Measurements from ENCODE around the gene TPST2.
"Not testable (repeated sequence)": the region's sequence is repeated elsewhere in the genome, so short reads cannot be mapped to it uniquely, and the experiment has no call there.

The TPST2 gene

DNA sequence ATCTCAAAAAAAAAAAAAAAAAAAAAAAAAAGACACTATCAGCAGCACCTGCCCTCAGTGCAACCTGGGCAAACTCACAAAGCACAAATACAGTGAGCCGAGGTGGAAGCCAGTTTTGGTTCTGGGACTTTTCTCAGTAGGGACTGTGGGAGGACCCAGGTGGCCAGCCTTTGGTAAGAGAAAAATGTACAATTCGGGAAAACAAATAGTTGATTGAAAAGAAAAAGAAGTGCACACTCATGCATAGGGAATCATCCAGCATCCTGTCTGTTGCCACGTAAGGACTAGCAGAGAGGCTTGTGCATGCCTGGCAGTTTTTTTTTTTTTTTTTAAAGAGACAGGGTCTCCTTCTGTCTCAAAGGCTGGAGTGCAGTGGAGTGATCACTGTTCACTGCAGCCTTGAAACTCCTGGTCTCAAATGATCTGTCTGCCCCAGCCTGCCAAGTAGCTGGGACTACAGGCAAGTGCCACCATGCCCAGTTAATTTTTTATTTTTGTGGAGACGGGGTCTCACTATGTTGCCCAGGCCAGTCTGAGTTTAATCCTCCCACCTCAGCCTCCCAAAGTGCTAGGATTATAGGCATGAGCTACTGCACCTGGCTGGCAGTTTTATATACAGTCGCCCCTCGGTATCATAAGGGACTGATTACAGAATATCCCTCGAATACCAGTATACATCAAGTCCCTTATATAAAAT lies 36.7 kb downstream of the TPST2 start:
- DNase-seq, result no peak

DNA sequence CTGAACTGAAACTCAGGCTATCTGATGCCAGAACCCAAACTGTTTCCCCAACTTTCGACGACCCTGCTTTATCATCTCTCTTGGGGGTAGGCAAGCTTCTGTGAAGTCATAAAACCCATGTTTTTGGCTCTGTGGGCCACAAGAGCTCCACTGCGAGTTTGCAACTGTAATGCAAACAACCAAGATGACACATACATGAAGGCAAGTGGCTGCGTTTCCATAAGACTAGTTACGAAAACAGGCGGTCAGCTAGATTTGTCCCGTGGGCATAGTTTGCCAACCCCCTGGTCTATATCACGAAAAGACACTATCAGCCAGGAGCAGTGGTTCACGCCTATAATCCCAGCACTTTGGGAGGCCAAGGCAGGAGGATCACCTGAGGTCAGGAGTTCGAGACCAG lies 37.5 kb downstream of the TPST2 start:
- no peak for DNase-seq

DNA sequence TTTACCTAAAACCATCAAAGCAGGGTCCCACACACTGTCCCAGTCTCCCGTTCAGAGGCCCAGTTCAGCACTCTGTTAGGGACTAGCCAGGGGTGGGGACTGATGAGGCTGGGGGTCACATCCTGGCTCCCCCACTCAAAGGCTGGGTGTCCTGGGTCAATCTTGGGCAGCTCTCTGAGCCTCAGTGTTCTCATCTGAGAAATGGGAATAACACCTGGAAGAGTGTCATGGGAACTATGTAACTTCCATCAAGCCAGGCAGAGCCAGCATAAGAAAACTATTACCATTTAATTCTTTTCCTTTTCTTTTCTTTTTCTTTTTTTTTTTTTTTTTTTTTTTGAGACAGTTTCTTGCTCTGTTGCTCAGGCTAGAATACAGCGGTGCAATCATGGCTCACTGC lies 38.4 kb downstream of the TPST2 start:
- DNase-seq, result no peak

DNA sequence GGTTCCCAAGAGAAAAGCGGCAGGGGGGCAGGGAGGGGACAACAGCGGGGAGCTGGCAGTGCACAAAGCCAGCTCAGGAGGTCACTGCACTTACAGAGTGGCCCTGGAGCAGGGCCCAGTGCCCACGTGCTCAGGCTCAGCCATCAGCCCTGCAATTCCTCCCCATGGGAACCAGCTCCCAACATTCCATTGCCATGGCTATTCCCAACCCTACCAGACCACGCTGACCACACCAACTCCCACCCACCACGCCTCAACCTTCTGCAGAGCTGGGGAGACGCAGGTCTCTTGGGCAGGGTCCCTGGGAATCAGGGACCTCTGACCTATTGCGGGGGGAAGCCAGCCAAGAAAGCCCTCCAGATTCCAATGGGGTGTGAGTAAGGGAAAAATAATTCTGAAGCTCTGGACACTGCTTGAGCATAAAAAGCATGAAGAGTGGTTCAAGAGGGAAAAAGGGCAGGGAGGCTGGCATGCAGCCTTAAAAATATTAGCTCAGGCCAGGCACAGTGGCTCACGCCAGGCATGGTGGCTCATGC lies 39.4 kb downstream of the TPST2 start:
- no peak for DNase-seq

DNA sequence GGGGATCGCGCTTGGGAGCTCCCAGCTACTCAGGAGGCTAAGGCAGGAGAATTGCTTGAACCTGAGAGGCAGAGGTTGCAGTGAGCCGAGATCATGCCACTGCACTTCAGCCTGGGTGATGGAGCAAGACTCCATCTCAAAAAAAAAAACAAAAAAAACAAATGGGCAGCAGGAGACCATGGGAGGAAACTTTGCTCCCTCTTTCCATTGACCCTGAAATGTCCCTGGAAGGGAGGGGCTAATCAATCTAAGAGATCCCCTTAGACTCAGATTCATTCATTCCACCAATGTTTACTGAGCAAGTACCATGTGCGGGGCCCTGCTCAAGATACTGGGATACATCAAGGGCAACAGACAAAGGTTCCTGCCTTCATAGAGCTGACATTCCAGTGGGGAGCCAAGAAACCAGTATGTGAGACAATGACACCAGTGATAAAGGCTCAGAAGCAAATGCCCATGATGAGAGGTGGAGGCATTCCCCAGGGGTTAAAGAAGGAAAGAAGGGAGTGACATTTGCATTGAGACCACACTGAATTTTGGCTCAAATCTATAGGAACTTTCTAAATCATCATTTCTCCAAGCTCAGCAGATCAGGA lies 39.9 kb downstream of the TPST2 start:
- no peak for DNase-seq

DNA sequence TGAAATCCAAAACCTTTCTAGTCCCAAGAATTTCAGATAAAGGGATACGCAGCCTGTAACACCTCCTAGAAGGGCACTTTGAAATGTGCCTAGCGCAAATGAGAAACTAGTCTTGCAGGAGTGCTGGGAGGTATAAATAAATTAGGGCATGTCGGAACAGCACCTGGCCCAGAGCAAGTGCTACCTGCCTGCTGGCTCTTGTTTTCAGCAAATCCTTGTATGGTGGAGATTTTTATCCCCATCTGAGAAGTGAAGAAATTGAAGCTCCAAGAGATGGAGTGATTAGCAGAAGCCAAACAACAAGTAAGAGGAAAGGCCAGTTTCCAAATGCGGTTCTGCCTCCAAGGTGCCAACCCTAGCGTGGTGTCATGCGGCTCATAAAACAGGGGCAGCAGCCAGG lies 40.9 kb downstream of the TPST2 start:
- DNase-seq, result no peak

DNA sequence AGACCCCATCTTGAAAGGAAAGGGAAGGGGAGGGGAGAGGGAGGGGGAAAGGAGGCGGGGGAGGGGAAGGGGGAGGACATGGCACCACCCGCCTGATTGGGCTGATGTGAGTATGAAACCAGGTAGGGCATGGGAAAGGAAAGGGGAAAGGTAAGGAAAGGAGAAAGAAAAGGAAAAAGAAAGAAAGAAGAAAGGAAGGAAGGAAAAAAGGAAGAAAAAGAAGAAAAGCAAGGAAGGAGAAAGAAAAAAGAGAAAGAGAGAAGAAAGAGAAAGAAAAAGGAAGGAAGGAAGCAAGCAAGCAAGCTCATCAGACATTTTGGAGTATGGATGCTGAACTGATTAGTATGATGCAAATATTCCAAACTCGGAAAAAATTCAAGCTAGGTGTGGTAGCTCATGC lies 41.6 kb downstream of the TPST2 start:
- no peak for DNase-seq

DNA sequence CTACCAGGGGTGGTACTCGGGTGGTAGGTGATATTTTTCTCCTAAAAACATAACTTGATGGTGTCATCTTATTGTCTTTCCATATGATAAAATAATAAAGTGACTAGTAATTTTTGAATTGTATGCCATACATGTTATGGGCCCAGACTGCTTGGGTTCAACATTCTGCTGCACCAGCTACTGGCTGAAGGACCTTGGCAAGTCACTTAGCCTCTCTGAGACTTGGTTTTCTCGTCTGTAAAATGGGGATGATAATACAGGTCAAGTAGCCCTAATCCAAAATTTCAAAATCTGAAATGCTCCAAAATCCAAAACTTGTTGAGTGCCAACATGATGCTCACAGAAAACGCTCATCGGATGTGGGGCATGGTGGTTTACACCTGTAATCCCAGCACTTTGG lies 42.1 kb downstream of the TPST2 start:
- DNase-seq, result no peak

DNA sequence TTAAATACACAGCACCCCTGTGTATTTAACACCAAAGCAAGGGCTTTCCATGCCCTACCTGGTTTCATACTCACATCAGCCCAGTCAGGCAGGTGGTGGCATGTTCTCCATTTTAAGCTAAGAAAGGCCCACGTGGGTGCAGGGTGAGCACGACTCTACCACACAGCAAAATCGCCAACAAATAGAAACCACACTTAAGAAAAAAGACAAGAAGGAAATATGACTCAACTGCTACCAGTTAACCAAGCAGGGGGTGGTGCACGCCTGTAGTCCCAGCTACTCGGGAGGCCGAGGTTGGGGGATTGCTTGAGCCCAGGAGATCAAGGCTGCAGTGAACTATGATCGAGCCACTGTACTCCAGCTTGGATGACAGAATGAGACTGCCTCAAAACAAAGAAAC lies 42.5 kb downstream of the TPST2 start:
- DNase-seq, result no peak

DNA sequence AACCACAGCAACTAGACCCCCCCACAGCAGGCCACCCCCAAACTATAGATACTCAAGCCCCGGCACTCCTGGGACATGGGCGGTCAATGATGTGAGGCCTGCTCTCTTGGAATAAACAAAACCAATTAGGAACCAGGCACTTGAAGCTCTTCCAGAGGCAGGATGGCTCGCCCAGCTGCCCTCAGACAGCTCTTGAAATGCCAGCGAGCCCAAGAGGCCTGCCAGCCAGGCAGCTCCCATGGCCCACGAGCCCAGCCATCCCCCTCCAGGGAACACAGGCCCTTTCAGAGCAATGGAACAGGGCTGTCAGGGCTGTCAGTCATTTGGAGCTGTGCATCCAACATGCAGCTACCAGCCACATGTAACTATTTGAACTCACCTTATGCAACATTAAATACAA lies 43.6 kb downstream of the TPST2 start:
- no peak for DNase-seq

DNA sequence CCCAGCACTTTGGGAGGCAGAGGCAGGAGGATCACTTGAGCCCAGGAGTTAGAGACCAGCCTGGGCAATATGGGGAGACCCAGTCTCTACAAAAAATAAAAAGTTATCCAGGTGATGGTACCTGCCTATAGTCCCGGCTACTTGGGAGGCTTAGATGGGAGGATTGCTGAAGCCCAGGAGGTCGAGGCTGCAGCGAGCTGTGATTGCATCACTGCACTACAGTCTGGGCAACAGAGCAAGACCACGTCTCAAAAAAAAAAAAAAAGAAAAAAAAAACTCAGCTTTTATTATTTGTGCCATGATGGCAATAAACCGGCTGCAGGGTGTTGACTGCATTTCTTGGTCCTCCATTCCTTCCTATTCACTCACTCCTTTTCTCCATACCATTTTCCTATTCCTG lies 44.1 kb downstream of the TPST2 start:
- no peak for DNase-seq

DNA sequence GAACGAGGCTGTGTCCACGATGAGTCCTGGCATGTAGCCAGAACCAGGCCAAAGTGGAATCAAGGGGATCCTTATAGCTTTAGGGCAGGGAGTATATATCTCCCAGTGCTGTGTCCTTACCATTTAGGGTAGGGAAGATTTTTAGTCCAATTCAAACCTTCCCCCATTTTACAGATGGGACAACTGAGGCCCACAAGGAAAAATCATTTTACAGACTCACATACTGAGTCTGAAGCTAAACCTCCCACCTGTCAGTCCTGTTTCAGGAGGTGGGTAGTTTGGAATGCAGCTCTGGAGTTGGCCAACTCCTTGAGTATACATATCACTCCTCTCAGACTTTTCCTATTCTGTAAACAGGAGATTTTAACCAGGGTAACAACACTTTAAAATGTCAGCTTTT lies 44.5 kb downstream of the TPST2 start:
- DNase-seq, result no peak

DNA sequence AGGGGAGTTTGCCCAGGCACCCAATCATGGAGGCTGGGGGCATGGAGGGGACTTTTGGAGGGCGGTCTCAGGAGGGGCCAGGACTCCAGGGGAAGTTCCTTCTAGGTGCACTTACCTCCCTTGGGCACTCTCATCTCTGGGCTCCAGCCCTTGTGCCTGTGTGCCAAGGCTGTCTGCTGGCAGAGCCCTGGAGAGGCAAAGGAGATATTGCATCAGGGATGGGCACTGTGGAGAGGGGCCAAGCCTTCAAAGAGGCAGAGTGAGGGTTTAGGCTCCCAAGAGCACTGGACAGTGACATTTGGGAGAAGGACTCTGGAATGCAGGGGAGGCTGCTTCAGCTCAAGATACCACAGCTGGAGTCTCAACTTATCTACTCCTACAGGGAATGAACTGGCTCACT lies 45.4 kb downstream of the TPST2 start:
- no peak for DNase-seq

DNA sequence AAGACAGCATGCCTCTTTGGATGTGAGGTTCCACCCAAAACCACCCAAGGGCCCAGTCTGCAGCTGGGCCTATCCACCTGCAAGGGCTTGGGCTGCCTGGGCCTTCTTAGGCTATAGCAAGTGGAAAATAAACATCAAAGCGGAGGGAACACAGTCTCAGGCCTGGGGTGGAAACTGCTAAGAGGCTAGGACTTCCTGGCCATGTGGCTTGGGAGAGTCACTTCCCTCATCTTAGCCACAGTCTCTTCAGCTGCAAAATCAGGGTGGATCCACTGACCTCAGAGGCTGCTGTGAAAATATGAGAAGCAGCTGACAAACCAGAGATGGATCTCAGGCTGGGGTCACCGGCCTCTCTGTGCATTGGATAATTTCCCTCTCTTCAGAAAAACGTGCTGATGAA lies 47.1 kb downstream of the TPST2 start:
- no peak for DNase-seq

DNA sequence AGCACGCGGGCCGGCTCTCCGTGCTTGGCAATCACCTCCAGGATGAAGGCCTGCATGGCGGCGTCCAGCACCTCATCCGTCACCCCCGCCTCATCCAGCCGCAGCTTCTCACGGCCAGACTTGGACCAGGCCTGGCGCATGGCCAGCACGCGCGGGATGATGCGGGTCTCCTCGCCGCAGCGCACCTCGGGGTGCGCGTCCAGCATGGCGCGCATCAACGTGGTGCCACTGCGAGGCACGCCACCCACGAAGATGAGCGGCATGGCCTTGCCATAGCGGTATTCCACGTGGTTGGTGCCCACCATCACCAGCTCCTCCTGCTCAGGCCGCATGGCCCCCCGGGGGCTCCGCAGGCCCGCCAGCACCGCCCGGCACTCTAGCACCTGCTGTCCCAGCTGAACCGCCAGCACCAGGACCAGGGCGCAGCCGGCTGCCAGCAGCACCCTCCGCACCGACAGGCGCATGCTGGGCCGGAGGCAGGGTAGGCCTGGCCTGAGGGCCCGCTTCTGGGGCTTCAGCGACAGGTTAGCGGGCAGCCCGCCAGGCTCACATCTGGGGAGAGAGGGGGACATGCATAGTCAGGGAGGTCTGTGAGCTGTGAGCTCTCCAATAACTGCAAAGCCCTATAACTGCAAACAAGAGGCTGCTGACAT lies 48.6 kb downstream of the TPST2 start:
- DNase-seq, result no peak

DNA sequence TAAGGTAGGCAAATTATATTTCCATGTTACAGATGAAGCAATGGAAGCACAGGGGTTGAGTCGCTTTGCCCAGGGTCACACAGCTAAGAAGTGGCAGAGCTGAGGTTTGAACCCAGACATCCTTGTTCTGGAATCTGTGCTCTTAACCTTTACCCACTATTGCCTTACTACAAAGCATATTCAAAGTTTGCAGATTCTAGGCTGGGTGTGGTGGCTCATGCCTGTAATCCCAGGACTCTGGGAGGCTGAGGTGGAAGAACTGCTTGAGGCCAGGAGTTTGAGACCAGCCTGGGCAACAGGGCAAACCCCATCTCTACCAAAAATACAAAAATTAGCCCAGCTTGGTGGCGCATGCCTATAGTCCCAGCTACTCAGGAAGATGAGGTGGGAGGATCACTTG lies 49.8 kb downstream of the TPST2 start:
- DNase-seq, result no peak

DNA sequence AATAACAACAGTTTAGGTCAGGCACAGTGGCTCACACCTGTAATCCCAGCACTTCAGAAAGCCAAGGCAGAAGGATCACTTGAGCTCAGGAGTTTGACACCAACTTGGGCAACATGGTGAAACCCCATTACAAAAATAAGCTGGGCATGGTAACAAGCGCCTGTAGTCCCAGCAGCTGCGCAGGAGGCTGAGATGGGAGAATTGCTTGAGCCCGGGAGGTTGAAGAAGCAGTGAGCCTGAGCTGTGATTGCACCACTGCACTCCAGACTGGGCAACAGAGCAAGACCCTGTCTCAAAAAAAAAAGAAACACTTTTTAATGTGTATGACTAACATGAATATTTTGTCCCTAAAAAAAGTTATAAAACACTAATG lies 53.2 kb downstream of the TPST2 start:
- DNase-seq, result no peak

DNA sequence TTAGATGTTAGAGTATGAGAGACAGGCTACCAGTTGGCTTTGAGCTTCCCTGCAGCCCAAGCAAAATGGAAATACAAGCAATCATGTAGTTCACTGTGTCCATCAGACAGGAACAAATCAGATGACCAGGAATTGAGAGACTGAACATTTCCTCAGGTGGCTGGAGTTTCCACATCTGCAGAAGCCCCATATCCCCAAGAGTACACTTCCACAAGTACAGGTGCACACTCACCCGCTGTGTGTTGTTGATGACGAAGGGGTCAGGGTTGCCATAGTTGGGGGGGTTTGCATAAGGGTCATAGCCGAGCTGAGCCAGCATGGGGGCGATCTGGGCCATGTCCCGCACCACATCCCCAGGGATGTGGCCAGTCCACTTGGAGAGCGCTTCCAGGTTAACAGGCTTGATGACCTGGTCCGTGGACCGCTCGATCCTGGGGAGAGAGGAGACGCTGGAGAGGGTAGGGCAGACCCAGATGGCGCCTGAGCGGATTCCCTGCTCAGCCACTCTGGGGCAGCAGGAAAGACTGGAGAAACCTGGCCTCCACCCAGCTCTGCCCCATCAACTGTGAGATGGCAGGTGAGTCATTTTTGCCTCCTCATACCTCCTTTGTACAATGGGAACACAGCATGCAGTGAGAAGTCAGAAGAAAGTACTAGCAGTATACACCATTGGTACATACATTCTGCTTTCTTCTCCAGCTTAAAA lies 53.7 kb downstream of the TPST2 start:
- no peak for DNase-seq

DNA sequence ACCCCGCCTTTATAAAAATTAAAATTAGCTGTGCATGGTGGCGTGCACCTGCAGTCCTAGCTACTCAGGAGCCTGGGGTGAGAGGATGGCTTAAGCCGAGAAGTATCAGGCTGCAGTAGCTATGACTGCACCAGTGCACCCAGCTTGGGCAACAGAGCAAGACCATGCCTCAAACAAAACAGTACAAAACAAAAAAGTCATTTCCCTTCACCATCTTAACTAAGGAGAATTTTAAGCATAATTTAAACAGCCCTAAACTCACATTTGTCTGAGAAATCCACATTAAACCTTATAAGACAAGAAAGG lies 54.4 kb downstream of the TPST2 start:
- DNase-seq, result no peak

DNA sequence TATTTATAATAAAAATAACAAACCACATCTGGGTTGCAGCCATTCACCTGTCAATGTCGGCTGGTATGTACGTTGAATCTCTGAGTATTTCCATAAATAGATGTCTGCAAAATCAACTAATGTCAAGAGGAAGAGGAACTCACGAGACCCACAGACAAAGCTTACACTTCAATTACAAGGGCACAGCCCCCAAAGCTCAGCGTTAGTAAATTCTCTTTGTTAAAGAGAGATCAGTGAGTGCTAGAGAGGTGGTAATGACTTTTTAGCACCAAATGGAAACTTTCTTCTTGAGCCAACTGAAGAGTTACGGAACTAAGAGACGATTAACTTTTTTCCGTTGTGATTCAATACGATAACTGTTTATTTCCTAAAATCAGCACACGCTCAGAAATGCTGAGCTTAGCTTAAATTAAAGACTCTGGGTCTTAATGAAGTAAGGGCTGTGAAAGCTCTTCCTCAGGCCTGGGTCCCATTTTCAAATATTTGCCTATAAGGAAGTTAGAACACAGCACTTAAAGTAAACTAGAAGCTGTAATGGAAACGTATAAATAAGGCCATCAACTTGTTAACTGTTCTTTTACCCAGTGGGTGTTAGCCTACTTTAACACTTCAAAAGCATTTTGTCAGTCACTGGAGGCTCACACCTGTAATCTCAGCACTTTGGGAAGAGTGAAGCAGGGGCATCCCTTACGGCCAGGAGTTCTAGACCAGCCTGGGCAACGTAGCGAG lies 54.9 kb downstream of the TPST2 start:
- no peak for DNase-seq

DNA sequence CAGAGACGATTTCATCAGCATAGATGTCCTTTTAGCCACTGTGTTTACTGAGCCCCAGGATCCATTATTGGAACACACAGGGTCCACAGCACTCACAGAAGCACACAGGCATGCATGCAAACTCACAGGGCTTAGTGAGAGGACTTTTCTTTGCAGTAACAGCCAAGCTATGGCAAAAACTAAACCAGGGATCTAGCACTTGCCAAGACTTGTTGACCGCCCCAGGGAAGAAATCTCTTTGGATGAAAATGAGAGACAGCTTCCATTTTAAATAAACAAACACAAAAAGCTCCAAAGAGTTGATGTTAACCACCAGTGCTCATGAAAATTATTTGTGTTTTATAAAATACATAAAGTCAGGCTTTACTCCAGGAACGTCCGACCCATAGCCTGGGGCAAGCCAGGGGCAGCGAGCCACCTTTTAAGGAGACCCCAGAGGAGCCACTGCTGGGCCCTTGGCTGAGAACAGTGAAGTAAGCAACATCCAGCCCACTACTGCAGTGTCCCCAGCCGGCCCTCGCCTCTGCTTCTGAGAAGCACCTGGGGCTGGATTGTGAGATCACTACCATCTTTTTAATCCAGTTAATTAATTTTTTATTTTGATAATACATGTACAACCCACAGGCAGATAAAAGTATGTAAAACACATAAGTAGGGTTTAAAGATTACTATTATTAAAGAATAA lies 55.6 kb downstream of the TPST2 start:
- no peak for DNase-seq

DNA sequence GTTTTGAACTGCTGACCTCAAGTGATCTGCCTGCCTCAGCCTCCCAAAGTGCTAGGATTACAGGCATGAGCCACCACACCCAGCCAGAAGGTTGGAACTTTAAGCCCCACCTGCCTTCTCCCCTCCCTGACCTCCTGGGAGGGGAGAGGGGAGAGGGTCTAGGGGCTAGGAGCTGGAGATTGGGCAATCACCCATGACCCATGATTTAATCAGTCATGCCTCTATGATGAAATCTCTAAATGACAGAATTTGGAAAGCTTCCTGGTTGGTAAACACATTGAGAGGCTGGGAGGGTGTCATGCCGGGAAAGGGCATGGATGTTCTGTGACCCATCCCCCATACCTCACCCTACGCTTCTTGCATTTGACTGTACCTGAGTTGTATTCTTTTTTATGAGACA lies 60.6 kb downstream of the TPST2 start:
- no peak for DNase-seq

DNA sequence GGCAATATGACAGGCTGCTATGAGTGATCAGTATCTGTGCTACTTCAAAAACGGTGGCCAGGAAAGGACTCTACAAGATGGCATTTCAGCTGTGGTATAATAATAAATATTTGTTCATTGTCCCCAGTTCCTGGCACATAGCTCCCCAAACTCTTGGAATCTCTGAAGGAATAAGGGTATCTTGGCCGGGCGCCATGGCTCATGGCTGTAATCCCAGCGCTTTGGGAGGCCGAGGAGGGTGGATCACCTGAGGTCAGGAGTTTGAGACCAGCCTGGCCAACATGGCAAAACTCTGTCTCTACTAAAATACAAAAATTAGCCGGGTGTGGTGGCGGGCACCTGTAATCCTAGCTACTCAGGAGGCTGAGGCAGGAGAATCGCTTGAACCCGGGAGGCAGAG lies 61.4 kb downstream of the TPST2 start:
- not testable (repeated sequence) for DNase-seq
